ENCODE results near the gene OMG. TPM values are rescaled to one million over a fixed set of nuclear protein-coding genes. Genes with fewer than 3 reads are reported as not detected.
"Not testable (repeated sequence)": the region's sequence is repeated elsewhere in the genome, so short reads cannot be mapped to it uniquely, and the experiment has no call there.

The OMG gene
- total and polyA plus RNA-seq, 5 experiments from 2014 or later: 0.70 to 1.3 TPM; not detected in 3

DNA sequence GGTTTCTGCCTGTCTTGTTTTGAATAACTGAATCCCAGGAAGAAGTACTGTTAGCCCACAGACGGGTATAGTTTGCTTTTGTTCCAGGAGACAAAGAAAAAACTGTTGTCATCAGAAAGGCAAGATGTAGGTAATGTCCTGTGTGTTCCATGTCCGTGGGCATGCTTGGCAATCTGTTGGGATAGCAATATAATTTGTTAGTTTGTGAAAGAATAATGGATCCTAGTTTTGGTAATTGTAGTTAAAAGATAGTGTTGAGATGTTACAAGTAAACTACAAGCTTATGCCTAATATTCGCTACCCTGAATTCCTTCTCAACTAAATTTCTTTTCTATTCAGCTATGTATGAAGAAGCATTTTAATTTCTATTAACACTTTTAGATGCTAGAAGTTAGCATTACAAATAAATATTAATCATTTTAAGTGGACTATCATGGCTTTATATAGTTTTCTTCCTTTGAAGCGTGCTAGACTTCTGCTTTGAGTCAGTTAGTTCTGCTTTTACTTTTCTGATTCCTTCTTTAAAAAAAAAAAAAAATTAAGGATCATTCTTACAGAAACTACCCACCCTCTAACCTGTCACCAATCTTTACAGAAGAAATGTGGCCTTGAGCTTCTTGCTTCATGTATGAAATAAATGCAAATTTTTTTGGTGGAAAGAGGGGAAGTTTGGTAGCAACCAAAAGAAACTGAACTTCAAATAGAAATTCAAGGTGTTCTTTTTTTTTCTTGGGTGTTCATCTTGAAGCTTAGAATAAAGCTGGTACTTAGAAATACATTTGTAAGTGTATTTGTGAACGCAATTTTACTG is 22.0 kb upstream of the OMG start:
- DNase-seq (peak in 3 of 10 donors; percentile 53 to 63 (median 60)), ATAC-seq (peak in 1 of 2 donors; percentile 9)
- peaks cover 4 to 14% (median 6%) of the 10 kb centered on the region in 3 donors for H3K36me3 Mint-ChIP-seq
- H3K27ac Mint-ChIP-seq: peak overlapping the region; percentile 88 to 98 (median 96)
- POLR2A ChIA-PET: interaction anchor here (0.6 to 5.2 kb wide), 5 partner anchors 8 to 1029 kb away, joined by 3 to 90 read pairs (median 6); partner anchors contain the start of gene EVI2B
- no peaks in the 10 kb centered on the region for H3K27me3 Mint-ChIP-seq
- H3K4me3 Mint-ChIP-seq: peak overlapping the region; percentile 76 to 96 (median 92)
- H3K9me3 Mint-ChIP-seq: no peaks in the 10 kb centered on the region
- H3K4me1 Mint-ChIP-seq: peaks cover 20 to 61% (median 42%) of the 10 kb centered on the region in 4 donors

DNA sequence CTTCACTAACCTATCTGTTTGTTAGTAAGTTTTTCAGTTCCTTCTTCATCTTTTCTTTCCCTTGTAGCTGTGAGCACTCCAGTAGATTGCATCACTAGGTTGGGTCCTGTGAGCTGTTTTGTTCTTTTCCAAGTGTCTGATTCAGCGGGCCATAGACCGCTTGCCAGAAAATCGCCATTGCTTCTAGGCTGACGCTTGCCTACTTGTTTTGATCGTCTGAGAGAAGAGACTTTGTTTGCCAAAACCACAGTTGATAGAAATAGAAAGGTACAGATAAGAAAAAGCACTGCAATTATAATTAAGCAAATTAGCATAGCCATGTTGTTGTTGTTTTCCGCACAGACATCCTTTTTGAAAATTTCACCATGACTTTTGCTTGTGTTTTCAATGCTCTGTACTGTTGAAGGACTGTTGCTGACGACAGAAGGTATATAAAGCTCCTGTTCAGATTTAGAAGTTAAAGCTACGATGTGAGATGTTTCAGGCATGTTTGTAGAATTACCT is 21.3 kb upstream of the OMG start:
- Mint-ChIP-seq H3K4me3 (peak overlapping the region; percentile 76 to 96 (median 92)), H3K4me1 (peaks cover 16 to 56% (median 37%) of the 10 kb centered on the region in 4 donors), H3K9me3 (no peaks in the 10 kb centered on the region), H3K36me3 (peaks cover 4 to 14% (median 6%) of the 10 kb centered on the region in 3 donors), H3K27me3 (no peaks in the 10 kb centered on the region), H3K27ac (peak overlapping the region; percentile 88 to 98 (median 96))
- DNase-seq (peak; percentile 17 to 74 (median 60)), ATAC-seq (peak; percentile 34 to 59)
- POLR2A ChIA-PET: interaction anchor here (1.2 to 5.2 kb wide), 3 partner anchors 7 to 16 kb away, joined by 6 to 90 read pairs (median 10); partner anchors contain the start of gene EVI2B

DNA sequence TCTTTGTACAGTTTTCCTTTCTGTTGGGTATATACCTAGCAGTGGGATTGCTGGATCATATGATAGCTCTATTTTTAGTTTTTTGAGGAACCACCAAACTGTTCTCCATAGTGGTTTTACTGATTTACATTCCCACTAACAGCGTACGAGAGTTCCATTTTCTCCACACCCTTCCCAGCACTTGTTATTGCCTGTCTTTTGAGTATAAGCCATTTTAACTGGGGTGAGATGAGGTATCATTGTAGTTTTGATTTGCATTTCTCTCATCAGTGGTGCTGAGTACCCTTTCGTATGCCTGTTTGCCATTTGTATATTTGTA is 17.7 kb upstream of the OMG start:
- no peaks in the 10 kb centered on the region for H3K9me3 Mint-ChIP-seq
- DNase-seq: no peak
- peak overlapping the region in 9 of 10 donors; percentile 70 to 98 (median 91) for H3K4me3 Mint-ChIP-seq
- no peaks in the 10 kb centered on the region for H3K27me3 Mint-ChIP-seq
- H3K4me1 Mint-ChIP-seq: peaks cover 19 to 56% (median 34%) of the 10 kb centered on the region in 4 donors
- H3K27ac Mint-ChIP-seq: peak overlapping the region; percentile 51 to 98 (median 88)
- no peak for ATAC-seq
- H3K36me3 Mint-ChIP-seq: peaks cover 6 to 14% (median 6%) of the 10 kb centered on the region in 3 donors
- POLR2A ChIA-PET: interaction anchor here (0.8 kb wide), 1 partner anchor 9 kb away, joined by 4 read pairs; no protein-coding TSS in a partner anchor

DNA sequence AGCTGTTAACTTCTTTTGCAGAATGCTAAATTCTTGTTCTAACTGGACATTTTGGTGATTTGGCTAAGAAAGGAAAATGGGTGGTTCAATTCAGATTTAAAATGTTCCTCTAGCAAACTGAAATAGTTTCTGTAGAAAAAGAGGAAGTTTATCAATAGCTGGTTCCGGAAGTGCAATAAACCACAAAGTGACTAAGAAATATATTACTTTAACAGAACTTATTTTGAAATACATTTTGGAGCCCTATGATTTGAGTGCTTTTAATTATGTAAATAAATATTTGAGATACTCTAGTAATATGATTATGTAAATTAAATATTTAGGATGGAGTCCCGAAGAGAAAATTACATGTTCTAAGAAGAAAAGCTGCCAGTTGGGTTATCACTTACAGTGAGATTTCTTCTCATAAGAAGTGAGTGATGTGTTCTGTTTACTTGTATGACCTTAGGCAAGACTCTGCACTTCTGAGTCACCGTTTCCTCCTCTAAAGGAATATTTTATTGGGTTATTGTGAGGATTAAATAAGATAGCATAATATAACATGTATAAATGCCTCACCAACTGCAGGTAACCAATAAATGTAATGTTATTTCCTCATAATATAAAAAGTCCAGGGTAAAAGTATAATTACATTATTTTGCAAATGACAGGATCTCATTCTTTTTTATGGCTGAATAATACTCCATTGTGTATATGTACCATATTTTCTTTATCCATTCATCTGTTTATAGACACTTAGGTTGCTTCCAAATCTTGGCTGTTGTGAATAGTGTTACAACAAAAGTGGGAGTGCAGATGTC is 17.1 kb upstream of the OMG start, which contains the start of gene EVI2B:
EVI2B (minus strand) TSS at position 73 of the 800 bp plus-strand sequence. CDS start 8,445 bp downstream, outside the sequence.
- peak within 1 kb of the TSS; percentile 84 to 98 (median 94) for H3K27ac Mint-ChIP-seq
- DNase-seq: peak in 3 of 10 donors; percentile 62 to 70 (median 63)
- ATAC-seq: peak; percentile 19 to 35
- no peaks in the 10 kb centered on the region for H3K9me3 Mint-ChIP-seq
- peaks cover 19 to 58% (median 37%) of the 10 kb centered on the region in 4 donors for H3K4me1 Mint-ChIP-seq
- POLR2A ChIA-PET: interaction anchor here (0.5 to 5.0 kb wide), 7 partner anchors 6 to 1696 kb away, joined by 3 to 90 read pairs (median 4); partner anchors contain the start of gene EVI2A
- peak within 1 kb of the TSS; percentile 79 to 98 (median 94) for H3K4me3 Mint-ChIP-seq
- no peaks in the 10 kb centered on the region for H3K27me3 Mint-ChIP-seq
- peaks cover 6 to 14% (median 6%) of the 10 kb centered on the region in 3 donors for H3K36me3 Mint-ChIP-seq

DNA sequence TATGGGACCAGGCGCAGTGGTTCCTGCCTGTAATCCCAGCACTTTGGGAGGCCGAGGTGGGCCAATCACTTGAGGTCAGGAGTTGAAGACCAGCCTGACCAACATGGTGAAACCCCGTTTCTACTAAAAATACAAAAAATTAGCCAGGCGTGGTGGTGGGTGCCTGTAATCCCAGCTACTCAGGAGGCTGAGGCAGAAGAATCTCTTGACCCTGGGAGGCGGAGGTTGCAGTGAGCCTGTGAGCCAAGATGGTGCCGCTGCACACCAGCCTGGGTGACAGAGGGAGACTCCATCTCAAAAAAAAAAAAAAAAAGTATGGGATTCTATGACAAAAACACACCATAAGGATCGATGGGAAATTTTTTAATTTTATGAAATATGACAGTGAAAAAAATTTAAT is 15.2 kb upstream of the OMG start:
- not testable (repeated sequence) for ATAC-seq

DNA sequence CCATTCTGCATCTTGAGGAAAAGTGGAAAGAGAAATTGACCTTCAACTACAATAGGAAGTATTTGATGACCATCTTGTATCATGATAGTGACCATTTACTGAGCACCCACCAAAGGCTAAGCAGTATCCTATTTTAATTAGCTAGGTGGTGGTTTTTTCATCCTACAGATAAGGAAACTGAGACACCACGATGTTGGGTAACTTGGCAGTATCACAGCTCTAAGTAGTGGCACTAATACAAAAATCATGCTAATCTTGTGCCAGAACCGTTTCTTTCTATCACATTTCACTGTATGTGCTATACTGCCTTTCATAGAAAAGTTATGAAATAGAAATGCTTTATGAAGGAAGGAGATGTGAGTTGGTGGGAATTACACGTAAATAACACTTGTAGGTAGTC is 14.5 kb upstream of the OMG start:
- POLR2A ChIA-PET: interaction anchor here (0.7 to 5.0 kb wide), 5 partner anchors 9 to 1019 kb away, joined by 3 to 90 read pairs (median 4); partner anchors contain the start of gene EVI2A
- DNase-seq (peak in 1 of 10 donors; percentile 10), ATAC-seq (no peak)
- peaks cover 0 to 6% (median 2%) of the 10 kb centered on the region in 3 donors for H3K36me3 Mint-ChIP-seq
- H3K9me3 Mint-ChIP-seq: no peaks in the 10 kb centered on the region
- no peaks in the 10 kb centered on the region for H3K27me3 Mint-ChIP-seq
- peaks cover 12 to 67% (median 52%) of the 10 kb centered on the region in 4 donors for H3K4me1 Mint-ChIP-seq
- H3K4me3 Mint-ChIP-seq: peak overlapping the region; percentile 79 to 98 (median 94)
- peak overlapping the region; percentile 94 to 99 (median 98) for H3K27ac Mint-ChIP-seq

More for the DNA sequence above, 15.2 kb upstream of the OMG start:
- not testable (repeated sequence) for H3K9me3 Mint-ChIP-seq, H3K27me3 Mint-ChIP-seq, H3K36me3 Mint-ChIP-seq
- Mint-ChIP-seq H3K4me1 (peaks cover 14 to 67% (median 47%) of the 10 kb centered on the region in 4 donors), H3K27ac (peak overlapping the region; percentile 94 to 99 (median 98)), H3K4me3 (peak overlapping the region; percentile 79 to 98 (median 94))
- peak in 5 of 10 donors; percentile 13 to 38 (median 24) for DNase-seq
- POLR2A ChIA-PET: interaction anchor here (0.9 to 5.0 kb wide), 3 partner anchors 8 to 176 kb away, joined by 3 to 90 read pairs (median 16); partner anchors contain the start of gene EVI2A

DNA sequence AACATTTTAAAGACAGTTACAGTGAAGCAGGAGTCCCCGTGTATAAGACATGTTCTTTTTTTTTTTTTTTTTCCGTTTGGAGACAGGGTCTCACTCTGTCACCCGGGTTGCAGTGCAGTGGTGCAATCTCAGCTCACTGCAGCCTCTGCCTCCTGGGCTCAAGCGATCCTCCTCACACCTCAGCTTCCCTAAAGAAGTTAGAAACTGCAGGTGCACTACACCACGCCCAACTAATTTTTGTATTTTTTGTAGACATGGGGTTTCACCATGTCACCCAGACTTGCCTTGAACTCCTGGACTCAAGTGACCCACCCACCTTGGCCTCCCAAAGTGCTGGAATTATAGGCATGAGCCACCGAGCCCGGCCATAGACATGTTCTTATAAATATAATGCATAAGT is 13.8 kb upstream of the OMG start:
- Mint-ChIP-seq H3K9me3 (no peaks in the 10 kb centered on the region), H3K27me3 (no peaks in the 10 kb centered on the region), H3K4me1 (peaks cover 15 to 67% (median 55%) of the 10 kb centered on the region in 4 donors), H3K27ac (peak overlapping the region; percentile 94 to 99 (median 98)), H3K36me3 (peaks cover under 1 to 11% (median 5%) of the 10 kb centered on the region in 3 donors), H3K4me3 (peak overlapping the region; percentile 79 to 98 (median 94))
- peak; percentile 18 to 30 for ATAC-seq
- peak in 1 of 10 donors; percentile 13 for DNase-seq
- POLR2A ChIA-PET: interaction anchor here (0.5 to 5.0 kb wide), 9 partner anchors 9 to 1019 kb away, joined by 3 to 90 read pairs (median 5); partner anchors contain the start of gene EVI2A

DNA sequence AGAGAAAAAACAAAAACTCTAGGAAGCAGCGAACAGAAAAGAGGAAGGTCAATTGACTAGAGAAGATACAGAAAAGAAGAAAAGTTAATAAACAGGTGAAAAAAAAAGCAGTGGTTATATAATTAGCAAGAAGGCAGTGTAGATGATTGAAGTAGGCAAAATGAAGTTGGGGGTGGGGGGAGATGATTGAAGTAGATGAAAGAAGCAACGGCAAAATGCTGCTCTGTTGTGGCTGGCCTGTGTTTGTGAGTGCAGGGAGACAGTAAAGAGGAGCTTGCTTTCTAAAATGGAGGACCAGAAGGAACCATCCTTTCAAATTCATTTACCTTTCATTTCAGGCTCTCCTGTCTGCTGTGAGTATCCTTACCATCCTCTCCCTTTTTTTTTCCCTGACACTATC is 13.2 kb upstream of the OMG start:
- peaks cover 17 to 68% (median 56%) of the 10 kb centered on the region in 4 donors for H3K4me1 Mint-ChIP-seq
- ATAC-seq: peak; percentile 69 to 85
- H3K27ac Mint-ChIP-seq: peak overlapping the region; percentile 94 to 99 (median 98)
- POLR2A ChIA-PET: interaction anchor here (0.5 to 5.0 kb wide), 10 partner anchors 8 to 570 kb away, joined by 3 to 90 read pairs (median 4); partner anchors contain the start of gene EVI2A
- peaks cover 0 to 2% (median 0%) of the 10 kb centered on the region in 9 donors for H3K9me3 Mint-ChIP-seq
- H3K4me3 Mint-ChIP-seq: peak overlapping the region; percentile 79 to 98 (median 94)
- peak; percentile 47 to 92 (median 82) for DNase-seq
- peaks cover 6 to 17% (median 11%) of the 10 kb centered on the region in 3 donors for H3K36me3 Mint-ChIP-seq
- no peaks in the 10 kb centered on the region for H3K27me3 Mint-ChIP-seq

DNA sequence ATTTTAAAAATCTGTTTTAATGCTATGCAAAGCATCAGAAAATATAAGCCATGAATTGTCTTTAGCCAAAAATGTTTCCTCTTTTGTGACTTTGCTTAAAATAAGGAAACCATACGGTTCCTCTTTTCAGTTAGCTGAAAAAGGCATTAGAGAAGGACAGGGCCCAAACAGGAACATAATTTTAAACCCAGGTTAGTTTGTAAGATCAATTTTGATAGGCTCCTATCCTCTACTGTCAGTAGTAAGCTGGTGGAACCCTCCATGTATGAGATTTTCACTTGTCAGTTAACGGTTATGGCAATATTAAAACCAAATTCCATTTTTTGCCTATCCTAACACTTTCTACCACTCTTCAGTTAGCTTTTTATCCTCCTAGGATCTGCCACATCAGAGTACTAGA is 12.5 kb upstream of the OMG start:
- peak in 3 of 10 donors; percentile 47 to 52 (median 48) for DNase-seq
- POLR2A ChIA-PET: interaction anchor here (0.9 to 5.0 kb wide), 3 partner anchors 11 to 93 kb away, joined by 3 to 90 read pairs (median 5); partner anchors contain the start of gene EVI2A

DNA sequence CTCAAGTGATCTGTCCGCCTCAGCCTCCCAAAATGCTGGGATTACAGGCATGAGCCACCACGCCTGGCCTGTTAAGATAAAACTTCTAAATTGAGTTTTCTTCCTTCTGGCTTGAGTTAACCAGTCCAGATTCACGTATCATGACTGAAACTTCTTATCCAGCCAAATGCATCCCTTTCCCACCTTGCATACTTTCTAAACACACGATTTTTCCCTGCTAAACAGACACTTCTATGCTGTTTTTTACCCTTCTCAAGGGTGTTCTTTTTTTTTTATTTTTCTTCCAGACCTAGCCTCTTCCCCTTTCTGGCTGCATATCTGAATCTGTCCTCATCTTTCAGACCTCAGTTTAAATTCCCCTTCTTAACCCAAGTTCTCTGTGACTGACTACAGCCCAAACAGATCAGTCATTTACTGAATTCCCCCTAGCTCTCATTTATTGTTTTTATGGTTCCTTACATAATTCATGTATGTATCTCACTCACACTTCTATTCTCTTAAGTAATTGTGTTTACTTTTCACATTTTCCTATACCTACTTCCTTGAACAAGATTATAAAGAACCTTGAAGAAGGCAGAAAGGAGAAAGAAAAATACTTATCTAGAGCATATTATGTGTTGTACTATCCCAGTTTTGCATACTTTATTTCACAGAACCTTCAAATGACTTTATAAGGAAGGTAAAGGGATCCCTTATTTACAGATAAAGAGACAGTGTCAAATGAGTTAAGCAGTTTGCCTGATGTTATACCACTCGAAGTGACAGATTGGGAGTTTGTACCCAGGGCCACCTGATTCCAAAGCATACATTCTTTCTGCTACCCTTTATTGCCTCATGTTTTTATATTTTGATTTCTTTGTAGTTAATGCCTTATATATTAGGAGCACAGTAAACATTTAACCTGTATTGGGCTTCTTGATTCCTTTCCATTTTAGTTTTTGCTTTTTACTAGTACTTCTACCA is 11.6 kb upstream of the OMG start:
- DNase-seq (no peak), ATAC-seq (peak; percentile 11 to 31)
- H3K4me1 Mint-ChIP-seq: peaks cover 21 to 71% (median 62%) of the 10 kb centered on the region in 4 donors
- POLR2A ChIA-PET: interaction anchor here (0.7 to 5.0 kb wide), 4 partner anchors 12 to 22 kb away, joined by 3 to 90 read pairs (median 4); partner anchors contain the start of gene EVI2A
- peak overlapping the region; percentile 79 to 98 (median 94) for H3K4me3 Mint-ChIP-seq
- no peaks in the 10 kb centered on the region for H3K27me3 Mint-ChIP-seq
- H3K36me3 Mint-ChIP-seq: peaks cover 21 to 33% (median 26%) of the 10 kb centered on the region in 3 donors
- peaks cover 0 to 17% (median 4%) of the 10 kb centered on the region in 9 donors for H3K9me3 Mint-ChIP-seq
- peak overlapping the region; percentile 94 to 99 (median 98) for H3K27ac Mint-ChIP-seq

More for the DNA sequence above, 12.5 kb upstream of the OMG start:
- peak overlapping the region; percentile 79 to 98 (median 94) for H3K4me3 Mint-ChIP-seq
- peak in 1 of 2 donors; percentile 26 for ATAC-seq
- no peaks in the 10 kb centered on the region for H3K27me3 Mint-ChIP-seq
- H3K4me1 Mint-ChIP-seq: peaks cover 19 to 69% (median 59%) of the 10 kb centered on the region in 4 donors
- peak overlapping the region; percentile 94 to 99 (median 98) for H3K27ac Mint-ChIP-seq
- H3K36me3 Mint-ChIP-seq: peaks cover 12 to 24% (median 18%) of the 10 kb centered on the region in 3 donors
- H3K9me3 Mint-ChIP-seq: peaks cover 0 to 9% (median 4%) of the 10 kb centered on the region in 9 donors

Data from naive thymus-derived CD8-positive, alpha-beta T cell (primary cell).